Neuronal stem cell (in vitro differentiated cells): Measurements from ENCODE around the gene DTX1.
"Not testable (repeated sequence)": the region's sequence is repeated elsewhere in the genome, so short reads cannot be mapped to it uniquely, and the experiment has no call there.

Experiments
- DNase-seq: peaks from one replicate; pipeline ENCODE4 v3.0.0-alpha.2; 2013; ENCODE audit warnings: low spot score
- H2AFZ ChIP-seq: one replicate; pipeline ENCODE4 v1.6.1; 2013; ENCODE audit warnings: mild to moderate bottlenecking, low read length, inconsistent platforms
- H2AK5ac ChIP-seq: 2 replicates; pipeline ENCODE4 v1.6.1; 2013; ENCODE audit warnings: low read depth, mild to moderate bottlenecking, inconsistent platforms, low read length, moderate library complexity, mixed read lengths
- H2BK120ac ChIP-seq: 2 replicates; pipeline ENCODE4 v1.6.1; 2013; ENCODE audit warnings: low read depth, mild to moderate bottlenecking, inconsistent platforms, low read length, moderate library complexity, mixed read lengths
- H2BK12ac ChIP-seq: one replicate; pipeline ENCODE4 v1.6.1; 2013; ENCODE audit warnings: low read length, inconsistent platforms
- H2BK15ac ChIP-seq: 2 replicates; pipeline ENCODE4 v1.6.1; 2013; ENCODE audit warnings: mild to moderate bottlenecking, low read length, inconsistent platforms, mixed read lengths
- H2BK5ac ChIP-seq: one replicate; pipeline ENCODE4 v1.6.1; 2013; ENCODE audit warnings: inconsistent platforms, mild to moderate bottlenecking, low read length, moderate library complexity
- H3K14ac ChIP-seq: one replicate; pipeline ENCODE4 v1.6.1; 2013; ENCODE audit warnings: low read length, inconsistent platforms
- H3K18ac ChIP-seq: 2 replicates; pipeline ENCODE4 v1.6.1; 2013; ENCODE audit warnings: low read length, inconsistent platforms
- H3K23ac ChIP-seq: 2 replicates; pipeline ENCODE4 v1.6.1; 2013; ENCODE audit warnings: low read depth, mild to moderate bottlenecking, mixed read lengths, low read length, inconsistent platforms; ENCODE audit not compliant: poor library complexity
- H3K27ac ChIP-seq: replicated peaks from 3 replicates; pipeline ENCODE4 v1.5.1; 2013; ENCODE audit warnings: low read length, inconsistent platforms
- H3K27me3 ChIP-seq, 3 experiments: 2 replicates each; pipeline ENCODE4 v1.6.1; 2013; ENCODE audit warnings: low read length in 3 of 3, mild to moderate bottlenecking in 2 of 3, inconsistent platforms in 1 of 3, low read depth in 1 of 3, mixed read lengths in 1 of 3, moderate library complexity in 1 of 3; ENCODE audit not compliant: control insufficient read depth in 3 of 3, insufficient read depth in 3 of 3
- H3K36me3 ChIP-seq, 2 donors: replicated peaks in 1 of 2; 2 replicates each; pipeline ENCODE4 v1.6.1; 2013; ENCODE audit warnings: low read length in 2 of 2; ENCODE audit not compliant: control insufficient read depth in 2 of 2, insufficient read depth in 2 of 2
- H3K4ac ChIP-seq: 2 replicates; pipeline ENCODE4 v1.6.1; 2013; ENCODE audit warnings: inconsistent platforms, mild to moderate bottlenecking, low read length, moderate library complexity
- H3K4me1 ChIP-seq, 2 donors: 1 replicate in 1 of 2; 2 replicates in 1 of 2; pipeline ENCODE4 v1.6.1; 2013; ENCODE audit warnings: low read length in 2 of 2, low read depth in 1 of 2; ENCODE audit not compliant: control insufficient read depth in 2 of 2, insufficient read depth in 1 of 2
- H3K4me2 ChIP-seq: one replicate; pipeline ENCODE4 v1.6.1; 2013; ENCODE audit warnings: mild to moderate bottlenecking, low read length, inconsistent platforms; ENCODE audit not compliant: insufficient read depth, poor library complexity, severe bottlenecking
- H3K4me3 ChIP-seq, 2 donors: 2 replicates each; pipeline ENCODE4 v1.5.1; 2013; ENCODE audit warnings: low read length in 2 of 2, mild to moderate bottlenecking in 2 of 2, inconsistent platforms in 1 of 2, moderate library complexity in 1 of 2
- H3K79me1 ChIP-seq: one replicate; pipeline ENCODE4 v1.6.1; 2013; ENCODE audit warnings: low read depth, mild to moderate bottlenecking, inconsistent platforms, low read length, moderate library complexity
- H3K9ac ChIP-seq: one replicate; pipeline ENCODE4 v1.6.1; 2013; ENCODE audit warnings: mild to moderate bottlenecking, low read depth, low read length, inconsistent platforms; ENCODE audit not compliant: poor library complexity
- H3K9me3 ChIP-seq, 2 donors: replicated peaks in 1 of 2; 2 replicates each; pipeline versions ENCODE3 to v1.6.1; 2013; ENCODE audit warnings: low read length in 2 of 2, mild to moderate bottlenecking in 2 of 2, inconsistent platforms in 1 of 2, low read depth in 1 of 2, mixed read lengths in 1 of 2, moderate library complexity in 1 of 2; ENCODE audit not compliant: control insufficient read depth in 2 of 2, insufficient read depth in 1 of 2
- H4K8ac ChIP-seq: one replicate; pipeline ENCODE4 v1.6.1; 2013; ENCODE audit warnings: low read depth, mild to moderate bottlenecking, inconsistent platforms, low read length, moderate library complexity
- H4K91ac ChIP-seq: one replicate; pipeline ENCODE4 v1.6.1; 2013; ENCODE audit warnings: low read length, low read depth, mild to moderate bottlenecking, inconsistent platforms; ENCODE audit not compliant: poor library complexity
- WGBS, 2 donors: extraction: QIAGEN DNeasy Blood & Tissue Kit; methylation state at CpG; one replicate each; pipeline ENCODE4 v1.1.7; 2013; ENCODE audit warnings: missing lambda C conversion rate in 2 of 2, mixed read lengths in 1 of 2; ENCODE audit not compliant: insufficient read length in 2 of 2, insufficient replicate concordance in 1 of 2; ENCODE audit errors: extremely low coverage in 2 of 2; 5-methylcytosine and 5-hydroxymethylcytosine counted together

DTX1 gene

GRCh38 chr12:113117684-113118083 lies 61.2 kb downstream of the DTX1 start:
- H3K4ac ChIP-seq, H3K18ac ChIP-seq: not testable (repeated sequence)
- no CpG with 5 or more reads among the region's 8 CpGs for WGBS, 2 donors

GRCh38 chr12:113118142-113118541 lies 61.6 kb downstream of the DTX1 start:
- Histone ChIP-seq H3K14ac (no peak overlapping the region), H3K4ac (no peak overlapping the region), H3K4me2 (no peak overlapping the region), H4K91ac (no peak overlapping the region), H3K9me3 (peaks cover 0 to 4% of the 10 kb centered on the region in 2 donors), H2AK5ac (no peak overlapping the region), H4K8ac (no peak overlapping the region), H3K4me1 (peaks cover 6 to 7% of the 10 kb centered on the region in 2 donors), H3K79me1 (no peaks in the 10 kb centered on the region), H3K9ac (no peak overlapping the region), H3K23ac (no peak overlapping the region), H2AFZ (no peak overlapping the region), H3K27ac (no peak overlapping the region), H3K4me3 (no peak overlapping the region), H3K27me3 (peaks cover 0 to 14% (median 0%) of the 10 kb centered on the region in 3 experiments), H3K36me3 (no peaks in the 10 kb centered on the region), H2BK120ac (no peak overlapping the region), H2BK15ac (no peak overlapping the region), H2BK12ac (no peak overlapping the region), H3K18ac (no peak overlapping the region), H2BK5ac (no peak overlapping the region)
- no CpG with 5 or more reads among the region's 1 CpG for WGBS, 2 donors
- DNase-seq: no peak

More at GRCh38 chr12:113117684-113118083, 61.2 kb downstream of the DTX1 start:
- not testable (repeated sequence) for H3K4me3 ChIP-seq, H3K9me3 ChIP-seq, H2AK5ac ChIP-seq, H2BK120ac ChIP-seq, H3K9ac ChIP-seq, H4K91ac ChIP-seq, H2BK5ac ChIP-seq, H2BK15ac ChIP-seq, H2AFZ ChIP-seq, H3K36me3 ChIP-seq, H3K4me1 ChIP-seq, H2BK12ac ChIP-seq, H3K23ac ChIP-seq, H3K79me1 ChIP-seq, H4K8ac ChIP-seq, H3K4me2 ChIP-seq, H3K27ac ChIP-seq, H3K14ac ChIP-seq, DNase-seq
- peaks cover 0 to 17% (median 0%) of the 10 kb centered on the region in 3 experiments for H3K27me3 ChIP-seq

GRCh38 chr12:113119980-113120669 lies 63.6 kb downstream of the DTX1 start:
- Histone ChIP-seq H3K18ac (peak overlapping the region; percentile 15), H3K9ac (no peak overlapping the region), H2BK15ac (no peak overlapping the region), H3K27ac (no peak overlapping the region), H3K23ac (no peak overlapping the region), H3K4me1 (peaks cover 6 to 7% of the 10 kb centered on the region in 2 donors), H3K14ac (no peak overlapping the region), H3K79me1 (no peaks in the 10 kb centered on the region), H3K4ac (no peak overlapping the region), H2AK5ac (no peak overlapping the region), H4K8ac (no peak overlapping the region), H4K91ac (no peak overlapping the region), H3K4me3 (no peak overlapping the region), H3K36me3 (no peaks in the 10 kb centered on the region), H3K27me3 (peaks cover 0 to under 1% (median 0%) of the 10 kb centered on the region in 3 experiments), H2BK12ac (no peak overlapping the region), H3K9me3 (peaks cover 0 to 4% of the 10 kb centered on the region in 2 donors), H2AFZ (no peak overlapping the region), H2BK120ac (no peak overlapping the region), H2BK5ac (no peak overlapping the region), H3K4me2 (no peak overlapping the region)
- WGBS, 2 donors: no CpG with 5 or more reads among the region's 4 CpGs
- no peak for DNase-seq

- WGBS, 2 donors: no CpG with 5 or more reads among the region's 3 CpGs
- H2AFZ ChIP-seq: no peak overlapping the region
- no peak overlapping the region for H2AK5ac ChIP-seq
- H4K91ac ChIP-seq: no peak overlapping the region
- H3K23ac ChIP-seq: no peak overlapping the region
- H3K14ac ChIP-seq: no peak overlapping the region
- H3K4me2 ChIP-seq: no peak overlapping the region
- H3K9ac ChIP-seq: no peak overlapping the region
- no peaks in the 10 kb centered on the region for H3K79me1 ChIP-seq
- H3K4ac ChIP-seq: no peak overlapping the region
- peaks cover 6 to 7% of the 10 kb centered on the region in 2 donors for H3K4me1 ChIP-seq
- H3K36me3 ChIP-seq: no peaks in the 10 kb centered on the region
- H3K9me3 ChIP-seq: peaks cover 0 to 4% of the 10 kb centered on the region in 2 donors
- no peaks in the 10 kb centered on the region for H3K27me3 ChIP-seq
- no peak overlapping the region for H3K27ac ChIP-seq
- DNase-seq: no peak
- H3K4me3 ChIP-seq: no peak overlapping the region
- H2BK120ac ChIP-seq: no peak overlapping the region
- H3K18ac ChIP-seq: no peak overlapping the region
- H4K8ac ChIP-seq: no peak overlapping the region
- no peak overlapping the region for H2BK12ac ChIP-seq
- no peak overlapping the region for H2BK5ac ChIP-seq
- H2BK15ac ChIP-seq: no peak overlapping the region
Measured at GRCh38 chr12:113120670-113121370, 64.3 kb downstream of the DTX1 start.
